SK-N-SH treated with all-trans-retinoic acid at 6 μM for 48 hours (cell line): ENCODE measurements around the gene CES3.

ENCODE experiments used
- ATAC-seq: fragments of 200-7000 bp; cut with Tn5 transposase; 3 replicates; pipeline ENCODE4 v1.9.1; 2020; ENCODE audit warnings: mild to moderate bottlenecking, moderate library complexity
- ARNTL ChIP-seq: fragments of 450-650 bp; formaldehyde crosslinking; IDR thresholded peaks from 2 replicates; pipeline ENCODE4 v1.5.0; 2020; ENCODE audit warnings: low read depth, mild to moderate bottlenecking, moderate library complexity, borderline replicate concordance
- BACH2 ChIP-seq: fragments of 250-450 bp; sonication (Bioruptor Pico); IDR thresholded peaks from 2 replicates; pipeline ENCODE4 v1.9.0; 2021; ENCODE audit warnings: mild to moderate bottlenecking, borderline replicate concordance
- CREB5 ChIP-seq: fragments of 250-450 bp; sonication (Bioruptor Pico); IDR thresholded peaks from 2 replicates; pipeline ENCODE4 v1.5.1; 2020; ENCODE audit warnings: low read depth, mild to moderate bottlenecking, moderate library complexity
- CSDC2 ChIP-seq: fragments of 250-450 bp; sonication (Bioruptor Pico); IDR thresholded peaks from 2 replicates; pipeline ENCODE4 v1.5.0; 2020; ENCODE audit warnings: mild to moderate bottlenecking, moderate library complexity
- CSRNP3 ChIP-seq: fragments of 250-450 bp; sonication (Bioruptor Pico); IDR thresholded peaks from 2 replicates; pipeline ENCODE4 v1.5.1; 2021; ENCODE audit warnings: mild to moderate bottlenecking, moderate library complexity
- ESRRG ChIP-seq: fragments of 250-450 bp; sonication (Bioruptor Pico); IDR thresholded peaks from 2 replicates; pipeline ENCODE4 v1.6.1; 2021; ENCODE audit warnings: mild to moderate bottlenecking
- GLIS3 ChIP-seq: fragments of 250-450 bp; sonication (Bioruptor Pico); IDR thresholded peaks from 2 replicates; pipeline ENCODE4 v1.5.0; 2020; ENCODE audit warnings: mild to moderate bottlenecking, moderate library complexity
- ISL1 ChIP-seq: fragments of 250-450 bp; sonication (Bioruptor Pico); IDR thresholded peaks from 2 replicates; pipeline ENCODE4 v2.1.2; 2022; ENCODE audit warnings: mild to moderate bottlenecking, moderate library complexity
- OSR1 ChIP-seq: fragments of 250-450 bp; sonication (Bioruptor Pico); IDR thresholded peaks from 2 replicates; pipeline ENCODE4 v1.8.0; 2022; ENCODE audit warnings: moderate library complexity, mild to moderate bottlenecking, inconsistent platforms
- PATZ1 ChIP-seq: fragments of 250-450 bp; sonication (Bioruptor Pico); IDR thresholded peaks from 2 replicates; pipeline ENCODE4 v1.8.0; 2020; ENCODE audit warnings: mild to moderate bottlenecking, moderate library complexity, borderline replicate concordance
- POU6F1 ChIP-seq: fragments of 250-450 bp; sonication (Bioruptor Pico); IDR thresholded peaks from 2 replicates; pipeline ENCODE4 v1.8.0; 2021; ENCODE audit warnings: low read depth, mild to moderate bottlenecking, moderate library complexity, borderline replicate concordance
- PPARA ChIP-seq: fragments of 250-450 bp; sonication (Bioruptor Pico); IDR thresholded peaks from 2 replicates; pipeline ENCODE4 v1.5.0; 2020; ENCODE audit warnings: mild to moderate bottlenecking, borderline replicate concordance
- RARB ChIP-seq: fragments of 250-450 bp; sonication (Bioruptor Pico); IDR thresholded peaks from 2 replicates; pipeline ENCODE4 v1.8.0; 2021; ENCODE audit warnings: mild to moderate bottlenecking, moderate library complexity
- SNAI2 ChIP-seq: fragments of 250-450 bp; sonication (Bioruptor Pico); IDR thresholded peaks from 2 replicates; pipeline ENCODE4 v1.5.0; 2020; ENCODE audit warnings: mild to moderate bottlenecking, moderate library complexity
- TCF4 ChIP-seq: fragments of 250-450 bp; sonication (Bioruptor Pico); IDR thresholded peaks from 2 replicates; pipeline ENCODE4 v1.8.0; 2021; ENCODE audit warnings: mild to moderate bottlenecking, moderate library complexity, borderline replicate concordance
- TOX ChIP-seq: fragments of 250-450 bp; sonication (Bioruptor Pico); IDR thresholded peaks from 2 replicates; pipeline ENCODE4 v1.8.0; 2021; ENCODE audit warnings: mild to moderate bottlenecking, moderate library complexity, borderline replicate concordance
- TSHZ2 ChIP-seq: fragments of 250-450 bp; sonication (Bioruptor Pico); IDR thresholded peaks from 2 replicates; pipeline ENCODE4 v1.5.0; 2020; ENCODE audit warnings: mild to moderate bottlenecking, moderate library complexity
- ZC3H10 ChIP-seq: fragments of 250-450 bp; sonication (Bioruptor Pico); IDR thresholded peaks from 2 replicates; pipeline ENCODE4 v1.5.1; 2021; ENCODE audit warnings: mild to moderate bottlenecking, moderate library complexity
- ZFP3 ChIP-seq: fragments of 250-450 bp; sonication (Bioruptor Pico); IDR thresholded peaks from 2 replicates; pipeline ENCODE4 v1.5.0; 2020; ENCODE audit warnings: mild to moderate bottlenecking, moderate library complexity
- ZNF565 ChIP-seq: fragments of 450-650 bp; formaldehyde crosslinking; conservative IDR thresholded peaks from 2 replicates; pipeline ENCODE4 v1.5.0; 2020; ENCODE audit warnings: low read depth, mild to moderate bottlenecking, moderate library complexity
- ZNF70 ChIP-seq: fragments of 450-650 bp; formaldehyde crosslinking; IDR thresholded peaks from 2 replicates; pipeline ENCODE4 v1.5.0; 2020; ENCODE audit warnings: mild to moderate bottlenecking, moderate library complexity

Gene CES3

GRCh38 chr16:66923247-66923731 is 37.8 kb upstream of the CES3 start:
- no peak for TF ChIP-seq ZNF565 (CRISPR knock-in tag)
- no peak for TF ChIP-seq RARB (CRISPR knock-in tag)
- no peak for TF ChIP-seq CSDC2 (CRISPR knock-in tag)
- TF ChIP-seq ARNTL (CRISPR knock-in tag), result no peak
- TF ChIP-seq OSR1 (CRISPR knock-in tag), result no peak
- no peak for TF ChIP-seq TOX
- no peak for TF ChIP-seq ZFP3 (CRISPR knock-in tag)
- TF ChIP-seq, all 23 proteins: peak for 0
- ATAC-seq, result no peak

GRCh38 chr16:66923866-66924265 is 37.2 kb upstream of the CES3 start:
- no peak for ATAC-seq
- TF ChIP-seq SNAI2 (CRISPR knock-in tag) (no peak), ARNTL (CRISPR knock-in tag) (no peak), PATZ1 (no peak), CREB5 (CRISPR knock-in tag) (no peak), ISL1 (CRISPR knock-in tag) (no peak), BACH2 (CRISPR knock-in tag) (no peak), ZNF565 (CRISPR knock-in tag) (no peak), ESRRG (CRISPR knock-in tag) (no peak), POU6F1 (CRISPR knock-in tag) (no peak), ZFP3 (CRISPR knock-in tag) (no peak), PPARA (CRISPR knock-in tag) (no peak), CSDC2 (CRISPR knock-in tag) (no peak), ZC3H10 (CRISPR knock-in tag) (no peak), CSRNP3 (CRISPR knock-in tag) (no peak), TOX (no peak)

GRCh38 chr16:66924527-66925321 is 36.3 kb upstream of the CES3 start:
- ATAC-seq, result peak; percentile 45
- no peak for TF ChIP-seq TCF4
- TF ChIP-seq TOX, result no peak
- no peak for TF ChIP-seq ZNF70 (CRISPR knock-in tag)
- TF ChIP-seq CREB5 (CRISPR knock-in tag), result no peak
- TF ChIP-seq BACH2 (CRISPR knock-in tag), result no peak
- TF ChIP-seq PPARA (CRISPR knock-in tag), result no peak
- no peak for TF ChIP-seq SNAI2 (CRISPR knock-in tag)
- TF ChIP-seq RARB (CRISPR knock-in tag), result no peak
- no peak for TF ChIP-seq POU6F1 (CRISPR knock-in tag)
- TF ChIP-seq ZC3H10 (CRISPR knock-in tag), result no peak
- no peak for TF ChIP-seq TSHZ2 (CRISPR knock-in tag)
- TF ChIP-seq CSDC2 (CRISPR knock-in tag), result no peak
- TF ChIP-seq ISL1 (CRISPR knock-in tag), result no peak
- no peak for TF ChIP-seq GLIS3 (CRISPR knock-in tag)
- TF ChIP-seq PATZ1, result no peak
- TF ChIP-seq, all 23 proteins: peak for 0
